Measurements from ENCODE around the gene KRT86. TPM values are rescaled to one million over a fixed set of nuclear protein-coding genes. Genes with fewer than 3 reads are reported as not detected.

KRT86 gene
- total and polyA plus RNA-seq, 2 of the 8 experiments (the other 6 are each of a cell fraction or from before 2014, with no cell fraction given): 0.12 TPM; not detected in 1

- TF ChIP-seq FOSL1 (IDR thresholded peaks at IDR 0.05; ENCODE audit: insufficient read depth, low read depth, low read length): no peak
- no peak for TF ChIP-seq TBP (IDR thresholded peaks at IDR 0.05; ENCODE audit: low read depth, low read length)
- no peak for TF ChIP-seq EP300 (IDR thresholded peaks at IDR 0.05; ENCODE audit: borderline replicate concordance in 1 of 2, low read depth in 2 of 2, low read length in 2 of 2)
- no peak for TF ChIP-seq ZNF274 (IDR thresholded peaks at IDR 0.05; ENCODE audit: borderline replicate concordance, extremely low read depth, low read length)
- TF ChIP-seq RXRA (IDR thresholded peaks at IDR 0.05; ENCODE audit: insufficient read depth, low read depth, low read length): no peak
- no peak for TF ChIP-seq CBX8 (IDR thresholded peaks at IDR 0.05; ENCODE audit: borderline replicate concordance, low read depth, low read length)
Measured at GRCh38 chr12:52347551-52348510, 73.4 kb downstream of the KRT86 start (continued).
